ENCODE results near the gene CCP110. TPM values are rescaled to one million over a fixed set of nuclear protein-coding genes. Genes with fewer than 3 reads are reported as not detected.

CCP110 gene
- total and polyA plus RNA-seq, 2 of the 13 experiments (the other 11 are each of a cell fraction or from before 2014, with no cell fraction given) = 10.0 to 11.1 TPM

DNA sequence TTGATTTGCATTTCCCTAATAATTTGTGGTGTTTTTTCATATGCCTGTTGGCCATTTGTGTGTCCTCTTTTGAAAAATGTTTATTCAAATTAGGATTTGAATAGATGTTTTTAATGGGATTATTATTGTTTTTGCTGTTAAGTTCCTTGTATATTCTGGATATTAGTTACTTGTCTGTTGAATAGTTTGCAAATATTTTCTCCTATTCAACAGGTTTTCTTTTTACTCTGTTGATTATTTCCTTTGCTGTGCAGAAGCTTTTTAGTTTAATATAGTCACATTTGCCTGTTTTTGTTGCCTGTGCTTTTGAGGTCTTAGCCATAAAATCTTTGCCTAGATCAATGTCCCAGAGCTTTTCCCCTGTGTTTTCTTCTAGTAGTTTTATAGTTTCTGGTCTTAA is 11.4 kb upstream of the CCP110 start:
- Histone ChIP-seq H3K4me3 (replicated peaks in 1 of 3; ENCODE audit: insufficient read depth in 1 of 3, low read depth in 2 of 3, low read length in 3 of 3) (no peak overlapping the region), H3K4me2 (ENCODE audit: low read depth, low read length) (no peak overlapping the region), H3K4me1 (ENCODE audit: insufficient read depth, low read length) (peaks cover 20% of the 10 kb centered on the region), H3K9me3 (ENCODE audit: low read length) (no peaks in the 10 kb centered on the region), H3K79me2 (ENCODE audit: insufficient read depth, low read length) (no peaks in the 10 kb centered on the region), H2AFZ (ENCODE audit: low read length) (no peak overlapping the region), H3K9ac (ENCODE audit: insufficient read depth, low read depth, low read length) (no peak overlapping the region), H3K36me3 (replicated peaks in 1 of 2; ENCODE audit: control insufficient read depth in 1 of 2, insufficient read depth in 2 of 2, low read length in 2 of 2) (peaks cover 8 to 52% of the 10 kb centered on the region in 2 experiments), H3K27me3 (ENCODE audit: control insufficient read depth in 1 of 2, insufficient read depth in 2 of 2, low read length in 2 of 2) (no peaks in the 10 kb centered on the region), H3K27ac (ENCODE audit: extremely low read length, insufficient read depth, low read length) (no peak overlapping the region), H4K20me1 (ENCODE audit: insufficient read depth, low read length) (no peaks in the 10 kb centered on the region)
- no TSS peak for BruUV-seq (replicated peaks)
- DNase-seq (ENCODE audit: low spot score) (no peak), ATAC-seq (no peak), FAIRE-seq (no peak)
- POLR2A ChIA-PET = no interaction called here
- no peak for TF ChIP-seq ZFYVE20 (CRISPR knock-in tag; IDR thresholded peaks at IDR 0.05; ENCODE audit: borderline replicate concordance, low read depth)
- no peak for TF ChIP-seq MAX (IDR thresholded peaks at IDR 0.05)
- TF ChIP-seq ZFP36L1 (CRISPR knock-in tag; IDR thresholded peaks at IDR 0.05) = no peak
- no peak for TF ChIP-seq MLXIP (CRISPR knock-in tag; IDR thresholded peaks at IDR 0.05; ENCODE audit: borderline replicate concordance)
- TF ChIP-seq, protein P1, sequence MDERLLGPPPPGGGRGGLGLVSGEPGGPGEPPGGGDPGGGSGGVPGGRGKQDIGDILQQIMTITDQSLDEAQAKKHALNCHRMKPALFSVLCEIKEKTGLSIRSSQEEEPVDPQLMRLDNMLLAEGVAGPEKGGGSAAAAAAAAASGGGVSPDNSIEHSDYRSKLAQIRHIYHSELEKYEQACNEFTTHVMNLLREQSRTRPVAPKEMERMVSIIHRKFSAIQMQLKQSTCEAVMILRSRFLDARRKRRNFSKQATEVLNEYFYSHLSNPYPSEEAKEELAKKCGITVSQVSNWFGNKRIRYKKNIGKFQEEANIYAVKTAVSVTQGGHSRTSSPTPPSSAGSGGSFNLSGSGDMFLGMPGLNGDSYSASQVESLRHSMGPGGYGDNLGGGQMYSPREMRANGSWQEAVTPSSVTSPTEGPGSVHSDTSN (CRISPR knock-in tag; IDR thresholded peaks at IDR 0.05) = no peak
- intact Hi-C loops (cut with micrococcal nuclease; ENCODE audit: unreplicated experiment) (no loop called here), in situ Hi-C loops (cut with HindIII; ENCODE audit: extremely low pct_ligation_motif_present, low pct_unique_long_range_greater_than_20kb) (no loop called here)
- CTCF ChIA-PET (ENCODE audit: low intra/inter-chr PET ratio, low total read pairs) = no interaction called here
